Natural killer cell (primary cell): ENCODE results near the gene BAX. TPM values are rescaled to one million over a fixed set of nuclear protein-coding genes. Genes with fewer than 3 reads are reported as not detected.

Experiments
- ATAC-seq, 3 donors: fragments of 150-1000 bp in 2 of 3; fragments of 200-7000 bp in 1 of 3; cut with Tn5 transposase; 1 replicate in 1 of 3; 2 replicates in 2 of 3; pipeline ENCODE4 v1.10.0; 2021; ENCODE audit warnings: mild to moderate bottlenecking in 2 of 3, moderate library complexity in 2 of 3
- DNase-seq, 2 donors: peaks; one replicate each; pipeline versions ENCODE4 v3.0.0 to v3.0.0-alpha.2; 2013 to 2021; ENCODE audit warnings: mixed read lengths in 1 of 2
- H3K27ac ChIP-seq: one replicate; pipeline ENCODE4 v1.5.1; 2013; ENCODE audit warnings: mild to moderate bottlenecking, low read length
- H3K27me3 ChIP-seq: one replicate; pipeline ENCODE4 v1.6.1; 2013; ENCODE audit warnings: low read length; ENCODE audit not compliant: control insufficient read depth, insufficient read depth
- H3K36me3 ChIP-seq: one replicate; pipeline ENCODE4 v1.6.1; 2013; ENCODE audit warnings: low read length; ENCODE audit not compliant: control insufficient read depth, insufficient read depth
- H3K4me1 ChIP-seq: one replicate; pipeline ENCODE4 v1.6.1; 2013; ENCODE audit warnings: low read length; ENCODE audit not compliant: control insufficient read depth, insufficient read depth
- H3K4me3 ChIP-seq: one replicate; pipeline ENCODE4 v1.5.1; 2013; ENCODE audit warnings: low read length
- H3K9me3 ChIP-seq: one replicate; pipeline ENCODE4 v1.6.1; 2013; ENCODE audit warnings: low read length; ENCODE audit not compliant: control insufficient read depth, insufficient read depth
- H3K27ac Mint-ChIP-seq, 2 donors: one replicate each; pipeline ENCODE4 v1.8.0; 2022; ENCODE audit warnings: mild to moderate bottlenecking in 2 of 2, mixed read lengths in 2 of 2, moderate library complexity in 1 of 2
- H3K27me3 Mint-ChIP-seq, 2 donors: one replicate each; pipeline ENCODE4 v1.8.0; 2022; ENCODE audit warnings: low read depth in 2 of 2, mixed read lengths in 2 of 2
- H3K36me3 Mint-ChIP-seq: one replicate; pipeline ENCODE4 v1.8.0; 2022; ENCODE audit warnings: mixed read lengths
- H3K4me1 Mint-ChIP-seq, 2 donors: one replicate each; pipeline ENCODE4 v1.8.0; 2022; ENCODE audit warnings: mixed read lengths in 2 of 2
- H3K4me3 Mint-ChIP-seq: one replicate; pipeline ENCODE4 v1.8.0; 2022; ENCODE audit warnings: mild to moderate bottlenecking, moderate library complexity, mixed read lengths
- H3K9me3 Mint-ChIP-seq, 2 donors: one replicate each; pipeline ENCODE4 v1.8.0; 2022; ENCODE audit warnings: mixed read lengths in 2 of 2
- CTCF ChIP-seq: fragments of 200-600 bp; IDR thresholded peaks from one replicate; pipeline ENCODE4 v1.8.0; 2022; ENCODE audit warnings: antibody characterized with exemption
- WGBS: methylation state at CpG from one replicate; pipeline ENCODE4 v1.1.7; 2013; ENCODE audit warnings: missing lambda C conversion rate; ENCODE audit not compliant: insufficient coverage; 5-methylcytosine and 5-hydroxymethylcytosine counted together
- intact Hi-C: fragments of 100-400 bp; cut with micrococcal nuclease; formaldehyde crosslinking; loops from one replicate; pipeline ENCODE4 v1.14.2; 2022
- total RNA-seq, 4 donors: library from RNA; stranded (reverse); fragments of 120-200 nt in 1 of 4; gene quantifications; one replicate each; pipeline versions ENCODE4 v1.2.3 to v1.2.4, GENCODE V29; 2013 to 2022

Gene BAX
- total RNA-seq, 3 donors from 2014 or later (not counting 1 experiment from before 2014, with no cell fraction given): 117 to 133 (median 120) TPM

DNA sequence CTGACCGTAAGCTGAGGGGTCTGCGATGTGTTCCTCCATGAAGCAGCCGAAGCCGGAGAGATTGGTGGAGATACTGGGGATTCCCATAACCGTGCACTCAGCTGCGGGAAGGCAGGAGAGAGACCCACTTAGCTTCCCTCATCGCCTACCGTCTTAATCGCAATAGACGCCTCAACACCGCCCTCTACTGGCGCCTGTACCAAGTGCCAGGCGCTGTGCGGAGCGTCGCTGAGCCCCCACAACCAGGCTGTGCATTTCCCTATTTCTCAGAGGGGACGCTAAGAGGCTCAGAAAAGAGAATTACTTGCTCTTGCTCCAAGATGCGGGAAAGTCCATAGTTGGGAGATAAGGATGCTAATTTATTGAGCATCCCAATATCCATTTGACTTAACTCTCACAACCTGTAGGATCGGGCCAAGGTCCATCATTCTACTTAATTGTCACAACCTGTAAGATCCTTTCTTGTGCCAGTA, 16.3 kb downstream of the BAX start:
- DNase-seq: peak; percentile 80 to 92

GRCh38 chr19:48975947-48976847, 21.5 kb downstream of the BAX start:
- no peak overlapping the region for H3K27ac ChIP-seq
- peak in 2 of 3 donors; percentile 80 to 87 for ATAC-seq
- no peaks in the 10 kb centered on the region for H3K4me1 ChIP-seq
- H3K36me3 Mint-ChIP-seq: no peaks in the 10 kb centered on the region
- 91% methylated on average over 8 of the region's 13 CpGs for WGBS
- intact Hi-C loops: no loop called here
- no peak overlapping the region for H3K4me3 ChIP-seq
- H3K27me3 Mint-ChIP-seq: no peaks in the 10 kb centered on the region
- H3K36me3 ChIP-seq: peaks cover 16% of the 10 kb centered on the region
- H3K9me3 Mint-ChIP-seq: no peaks in the 10 kb centered on the region
- H3K4me3 Mint-ChIP-seq: no peak overlapping the region
- H3K27me3 ChIP-seq: no peaks in the 10 kb centered on the region
- H3K27ac Mint-ChIP-seq: no peak overlapping the region
- no peaks in the 10 kb centered on the region for H3K9me3 ChIP-seq
- DNase-seq: peak in 1 of 2 donors; percentile 63
- no peaks in the 10 kb centered on the region for H3K4me1 Mint-ChIP-seq
- no peak for TF ChIP-seq CTCF

More for the DNA sequence above, 16.3 kb downstream of the BAX start:
- no peak overlapping the region for H3K27ac Mint-ChIP-seq
- TF ChIP-seq CTCF: peak; percentile 83
- no peaks in the 10 kb centered on the region for H3K27me3 Mint-ChIP-seq
- no peaks in the 10 kb centered on the region for H3K36me3 Mint-ChIP-seq
- H3K4me1 Mint-ChIP-seq: peaks cover 8 to 12% of the 10 kb centered on the region in 2 donors
- no peaks in the 10 kb centered on the region for H3K9me3 Mint-ChIP-seq
- H3K4me1 ChIP-seq: peaks cover 27% of the 10 kb centered on the region
- intact Hi-C loops: loop anchor here (1.0 kb wide), 1 partner anchor 183 kb away; no protein-coding TSS in a partner anchor
- 17% methylated on average over 18 of the region's 19 CpGs for WGBS
- H3K9me3 ChIP-seq: no peaks in the 10 kb centered on the region
- H3K27ac ChIP-seq: no peak overlapping the region
- H3K4me3 ChIP-seq: no peak overlapping the region
- no peak overlapping the region for H3K4me3 Mint-ChIP-seq
- H3K36me3 ChIP-seq: peaks cover 40% of the 10 kb centered on the region
- H3K27me3 ChIP-seq: no peaks in the 10 kb centered on the region
- ATAC-seq: peak; percentile 85 to 94 (median 91)

GRCh38 chr19:48977061-48977460, 22.4 kb downstream of the BAX start:
- Histone ChIP-seq H3K36me3 (peaks cover 16% of the 10 kb centered on the region), H3K9me3 (no peaks in the 10 kb centered on the region), H3K4me3 (no peak overlapping the region), H3K27me3 (no peaks in the 10 kb centered on the region), H3K4me1 (no peaks in the 10 kb centered on the region), H3K27ac (no peak overlapping the region)
- ATAC-seq (no peak), DNase-seq (no peak)
- Mint-ChIP-seq H3K4me3 (no peak overlapping the region), H3K4me1 (no peaks in the 10 kb centered on the region), H3K36me3 (no peaks in the 10 kb centered on the region), H3K9me3 (no peaks in the 10 kb centered on the region), H3K27ac (no peak overlapping the region), H3K27me3 (no peaks in the 10 kb centered on the region)
- WGBS: 94% methylated on average over 2 of the region's 2 CpGs
- intact Hi-C loops: no loop called here
- no peak for TF ChIP-seq CTCF
